K562 (cell line): ENCODE measurements around the gene SRD5A1. TPM values are rescaled to one million over a fixed set of nuclear protein-coding genes. Genes with fewer than 3 reads are reported as not detected.

Experiments
- ATAC-seq: fragments of 200-7000 bp; cut with Tn5 transposase; 3 replicates; pipeline ENCODE4 v1.9.1; 2020; ENCODE audit warnings: moderate library complexity
- BruUV-seq: library from RNA; stranded (reverse); fragments of 400-500 nt; replicated peaks from 2 replicates; lab custom pipeline; 2021; lab: Mats Ljungman, UMichigan
- CTCF ChIA-PET: fragments of 300-600 bp; formaldehyde crosslinking; extraction: SDS; loops from one replicate; lab custom pipeline; 2021; ENCODE audit warnings: low intra/inter-chr PET ratio; lab: Yijun Ruan, JAX
- POLR2A ChIA-PET: fragments of 300-600, 350-650 bp; sonication (Branson Sonifier 250); formaldehyde crosslinking; extraction: SDS; loops from one replicate; lab custom pipeline; 2021; ENCODE audit warnings: antibody characterized with exemption, inconsistent platforms; lab: Yijun Ruan, JAX
- DNase-seq, 4 experiments: peaks; one replicate each; pipeline versions ENCODE4 v3.0.0 to v3.0.0-alpha.2; 2011 to 2018; ENCODE audit warnings: low spot score in 3 of 4, mixed read lengths in 3 of 4; ENCODE audit errors: extremely low read depth in 1 of 4
- FAIRE-seq: peaks from 2 replicates; lab custom pipeline; 2011; peaks lifted over from hg19 to GRCh38; lab: Jason Lieb, UNC
- H2AFZ ChIP-seq: 2 replicates; pipeline ENCODE4 v1.6.0; 2011; ENCODE audit warnings: low read depth, low read length, control low read depth, inconsistent platforms
- H3K27ac ChIP-seq: fragments of 200-600 bp; 3 replicates; pipeline ENCODE4 v1.8.0; 2011; ENCODE audit warnings: low read depth, mild to moderate bottlenecking, control low read depth, inconsistent platforms, low read length, moderate library complexity, mixed read lengths; ENCODE audit errors: extremely low read depth
- H3K27me3 ChIP-seq, 2 experiments: fragments of 300-600 bp in 1 of 2; 2 replicates in 1 of 2; 3 replicates in 1 of 2; pipeline versions ENCODE4 v1.6.0 to v1.8.0; 2011; ENCODE audit warnings: inconsistent platforms in 2 of 2, low read length in 2 of 2, mild to moderate bottlenecking in 1 of 2, mixed read lengths in 1 of 2, moderate library complexity in 1 of 2; ENCODE audit not compliant: control insufficient read depth in 2 of 2, insufficient read depth in 2 of 2
- H3K36me3 ChIP-seq: fragments of 300-600 bp; 3 replicates; pipeline ENCODE4 v1.8.0; 2011; ENCODE audit warnings: mild to moderate bottlenecking, low read length, inconsistent platforms; ENCODE audit not compliant: control insufficient read depth, insufficient read depth
- H3K4me1 ChIP-seq, 2 experiments: fragments of 200-600 bp in 1 of 2; replicated peaks in 1 of 2; 2 replicates in 1 of 2; 3 replicates in 1 of 2; pipeline versions ENCODE4 v1.5.1 to v1.8.0; 2011; ENCODE audit warnings: inconsistent platforms in 2 of 2, low read length in 2 of 2, mild to moderate bottlenecking in 1 of 2, mixed read lengths in 1 of 2, moderate library complexity in 1 of 2; ENCODE audit not compliant: control insufficient read depth in 2 of 2, insufficient read depth in 2 of 2
- H3K4me2 ChIP-seq: 2 replicates; pipeline ENCODE4 v1.6.1; 2011; ENCODE audit warnings: low read length, control low read depth, inconsistent platforms, mixed read lengths; ENCODE audit not compliant: insufficient read depth
- H3K4me3 ChIP-seq: fragments of 200-600 bp; sonication (generic), shearing (Covaris generic); 2 replicates; pipeline ENCODE4 v1.5.1; 2016; ENCODE audit warnings: control low read depth, inconsistent platforms
- H3K79me2 ChIP-seq: fragments of 200-600 bp; 3 replicates; pipeline ENCODE4 v1.8.0; 2011; ENCODE audit warnings: low read length, inconsistent platforms; ENCODE audit not compliant: control insufficient read depth, insufficient read depth
- H3K9ac ChIP-seq, 2 experiments: 2 replicates each; pipeline versions ENCODE4 v1.6.0 to v1.6.1; 2011; ENCODE audit warnings: low read depth in 2 of 2, low read length in 2 of 2, control low read depth in 1 of 2, inconsistent platforms in 1 of 2, mild to moderate bottlenecking in 1 of 2, mixed read lengths in 1 of 2; ENCODE audit not compliant: insufficient read depth in 1 of 2
- H3K9me1 ChIP-seq: one replicate; pipeline ENCODE4 v1.6.0; 2011; ENCODE audit warnings: inconsistent platforms, mild to moderate bottlenecking, low read length, moderate library complexity; ENCODE audit not compliant: control insufficient read depth, insufficient read depth
- H3K9me3 ChIP-seq: replicated peaks from 2 replicates; pipeline ENCODE4 v1.5.1; 2011; ENCODE audit warnings: low read depth, low read length, inconsistent platforms; ENCODE audit not compliant: control insufficient read depth, insufficient read depth
- H4K20me1 ChIP-seq: replicated peaks from 2 replicates; pipeline ENCODE4 v1.6.1; 2011; ENCODE audit warnings: low read length, inconsistent platforms, mixed read lengths; ENCODE audit not compliant: control insufficient read depth, insufficient read depth
- BDP1 ChIP-seq: IDR thresholded peaks from 3 replicates; pipeline ENCODE4 v1.6.1; 2011; ENCODE audit not compliant: insufficient read length, insufficient read depth
- MBD1 ChIP-seq: fragments of 250-450 bp; sonication (Bioruptor Pico); IDR thresholded peaks from 2 replicates; pipeline ENCODE4 v1.8.0; 2022; ENCODE audit warnings: inconsistent platforms
- SAFB2 ChIP-seq: fragments of 200-400 bp; formaldehyde crosslinking; IDR thresholded peaks from 2 replicates; pipeline ENCODE4 v1.6.1; 2018; ENCODE audit warnings: borderline replicate concordance, low read length, low read depth, moderate library complexity; ENCODE audit not compliant: severe bottlenecking
- SMARCA5 ChIP-seq: fragments of 450-650 bp; IDR thresholded peaks from 2 replicates; pipeline ENCODE4 v1.6.1; 2016
- ZNF395 ChIP-seq: fragments of 200-800 bp; sonication (Bioruptor generic); IDR thresholded peaks from 2 replicates; pipeline ENCODE4 v1.6.1; 2017; ENCODE audit warnings: missing genetic modification characterization, missing compliant biosample characterization
- WGBS: fragments of 100-300 bp; shearing (Covaris generic); methylation state at CpG from one replicate; pipeline ENCODE4 v1.1.6; 2016; ENCODE audit warnings: low coverage, mixed read lengths; ENCODE audit not compliant: insufficient coverage; ENCODE audit errors: missing lambda C conversion rate; 5-methylcytosine and 5-hydroxymethylcytosine counted together
- in situ Hi-C: fragments of 300-500 bp; cut with MboI; formaldehyde crosslinking; loops from 4 replicates; pipeline ENCODE4 v1.15.0; 2018; ENCODE audit warnings: inconsistent platforms, mixed read lengths
- intact Hi-C: fragments of 100-400 bp; cut with micrococcal nuclease; formaldehyde crosslinking; loops from 2 replicates; pipeline ENCODE4 v1.14.2; 2022
- polyA plus RNA-seq, 8 experiments: library from polyadenylated mRNA; depleted of rRNA in 4 of 8; stranded (reverse) in 5 of 8; unstranded in 3 of 8; fragments of >200 nt; fragmentation: Nextera tagmentation in 2 of 8; fragmentation: Illumina TruSeq in 1 of 8; extraction: Ambion mirVana in 2 of 8; extraction: Trizol in 1 of 8; gene quantifications; 2 replicates each; pipeline versions ENCODE4 v1.2.1 to v1.2.3, GENCODE V29; 2011 to 2014; ENCODE audit warnings: inconsistent platforms in 1 of 8, missing spikeins in 1 of 8
- total RNA-seq, 7 experiments: library from RNA; depleted of rRNA in 6 of 7; stranded (reverse); fragments of >200 nt in 6 of 7; fragmentation: Illumina TruSeq in 2 of 7; extraction: Trizol in 2 of 7; gene quantifications; 2 replicates each; pipeline versions ENCODE4 v1.2.1 to v1.2.3, GENCODE V29; 2011 to 2021; ENCODE audit warnings: low replicate concordance in 1 of 7
- TF ChIP-seq, protein P1 (sequence below): fragments of 450-650 bp; IDR thresholded peaks from 2 replicates; pipeline ENCODE4 v1.6.1; 2016; ENCODE audit warnings: antibody characterized with exemption
- TF ChIP-seq, protein P2 (sequence below): fragments of 450-650 bp; formaldehyde crosslinking; IDR thresholded peaks from 2 replicates; pipeline ENCODE4 v1.4.0; 2020; ENCODE audit warnings: mild to moderate bottlenecking

Gene SRD5A1
- total and polyA plus RNA-seq, 9 of the 15 experiments (the other 6 are each of a cell fraction or from before 2014, with no cell fraction given) = 1.3 to 22.6 (median 8.1) TPM

DNA sequence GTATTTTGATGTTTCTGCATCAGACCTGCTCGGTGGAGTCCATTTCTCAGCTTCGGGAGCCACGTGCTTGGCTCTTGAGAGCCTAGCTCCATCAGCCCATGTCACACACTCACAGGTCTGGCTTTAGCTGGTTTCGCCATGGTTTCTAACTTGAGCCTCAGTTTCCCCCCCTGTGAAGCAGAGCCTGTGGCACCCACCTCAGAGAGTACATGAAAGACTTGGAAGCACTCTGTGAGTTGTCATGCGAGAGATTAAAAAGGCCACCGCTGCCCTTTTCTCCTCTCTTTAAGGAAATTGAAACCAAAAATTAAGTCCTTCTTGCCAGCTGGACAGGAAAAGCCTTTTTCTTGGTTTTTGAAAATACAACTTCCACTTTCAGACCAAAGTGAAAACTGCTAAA, 88.8 kb downstream of the SRD5A1 start:
- BruUV-seq = no TSS peak
- FAIRE-seq (no peak), ATAC-seq (no peak), DNase-seq (no peak)
- Histone ChIP-seq H3K79me2 (peaks cover 98% of the 10 kb centered on the region), H3K9me1 (peaks cover 22% of the 10 kb centered on the region), H3K27me3 (no peaks in the 10 kb centered on the region), H4K20me1 (peaks cover 77% of the 10 kb centered on the region), H3K4me1 (peaks cover 8 to 17% of the 10 kb centered on the region in 2 experiments; a peak in 4 of 5 replicates), H3K36me3 (peaks cover 79% of the 10 kb centered on the region), H3K27ac (no peak overlapping the region), H3K9me3 (no peaks in the 10 kb centered on the region), H3K4me2 (no peak overlapping the region), H3K4me3 (no peak overlapping the region), H3K9ac (no peak overlapping the region), H2AFZ (no peak overlapping the region)
- in situ Hi-C loops (no loop called here), intact Hi-C loops (no loop called here)
- POLR2A ChIA-PET = interaction anchor here (1.0 to 2.3 kb wide), 2 partner anchors 8 to 10 kb away, joined by 3 to 6 read pairs; no protein-coding TSS in a partner anchor
- TF ChIP-seq, protein P1, sequence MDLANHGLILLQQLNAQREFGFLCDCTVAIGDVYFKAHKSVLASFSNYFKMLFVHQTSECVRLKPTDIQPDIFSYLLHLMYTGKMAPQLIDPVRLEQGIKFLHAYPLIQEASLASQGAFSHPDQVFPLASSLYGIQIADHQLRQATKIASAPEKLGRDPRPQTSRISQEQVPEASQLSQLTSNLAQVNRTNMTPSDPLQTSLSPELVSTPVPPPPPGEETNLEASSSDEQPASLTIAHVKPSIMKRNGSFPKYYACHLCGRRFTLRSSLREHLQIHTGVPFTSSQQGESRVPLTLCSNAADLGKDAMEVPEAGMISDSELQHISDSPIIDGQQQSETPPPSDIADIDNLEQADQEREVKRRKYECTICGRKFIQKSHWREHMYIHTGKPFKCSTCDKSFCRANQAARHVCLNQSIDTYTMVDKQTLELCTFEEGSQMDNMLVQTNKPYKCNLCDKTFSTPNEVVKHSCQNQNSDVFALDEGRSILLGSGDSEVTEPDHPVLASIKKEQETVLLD = no peak
- no peak for TF ChIP-seq ZNF395 (CRISPR knock-in tag)
- no peak for TF ChIP-seq SMARCA5
- TF ChIP-seq, protein P2, sequence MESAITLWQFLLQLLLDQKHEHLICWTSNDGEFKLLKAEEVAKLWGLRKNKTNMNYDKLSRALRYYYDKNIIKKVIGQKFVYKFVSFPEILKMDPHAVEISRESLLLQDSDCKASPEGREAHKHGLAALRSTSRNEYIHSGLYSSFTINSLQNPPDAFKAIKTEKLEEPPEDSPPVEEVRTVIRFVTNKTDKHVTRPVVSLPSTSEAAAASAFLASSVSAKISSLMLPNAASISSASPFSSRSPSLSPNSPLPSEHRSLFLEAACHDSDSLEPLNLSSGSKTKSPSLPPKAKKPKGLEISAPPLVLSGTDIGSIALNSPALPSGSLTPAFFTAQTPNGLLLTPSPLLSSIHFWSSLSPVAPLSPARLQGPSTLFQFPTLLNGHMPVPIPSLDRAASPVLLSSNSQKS (CRISPR knock-in tag) = no peak
- TF ChIP-seq BDP1 = no peak
- no peak for TF ChIP-seq MBD1 (CRISPR knock-in tag)
- TF ChIP-seq SAFB2 = no peak
- 91% methylated on average over 6 of the region's 6 CpGs for WGBS
- CTCF ChIA-PET = no interaction called here
